GM19238 (cell line): ENCODE data around the gene GRIN1.

Experiments
- DNase-seq: peaks from one replicate; pipeline ENCODE4 v3.0.0; 2011; ENCODE audit warnings: low spot score; ENCODE audit not compliant: insufficient read length

GRIN1 gene

DNA sequence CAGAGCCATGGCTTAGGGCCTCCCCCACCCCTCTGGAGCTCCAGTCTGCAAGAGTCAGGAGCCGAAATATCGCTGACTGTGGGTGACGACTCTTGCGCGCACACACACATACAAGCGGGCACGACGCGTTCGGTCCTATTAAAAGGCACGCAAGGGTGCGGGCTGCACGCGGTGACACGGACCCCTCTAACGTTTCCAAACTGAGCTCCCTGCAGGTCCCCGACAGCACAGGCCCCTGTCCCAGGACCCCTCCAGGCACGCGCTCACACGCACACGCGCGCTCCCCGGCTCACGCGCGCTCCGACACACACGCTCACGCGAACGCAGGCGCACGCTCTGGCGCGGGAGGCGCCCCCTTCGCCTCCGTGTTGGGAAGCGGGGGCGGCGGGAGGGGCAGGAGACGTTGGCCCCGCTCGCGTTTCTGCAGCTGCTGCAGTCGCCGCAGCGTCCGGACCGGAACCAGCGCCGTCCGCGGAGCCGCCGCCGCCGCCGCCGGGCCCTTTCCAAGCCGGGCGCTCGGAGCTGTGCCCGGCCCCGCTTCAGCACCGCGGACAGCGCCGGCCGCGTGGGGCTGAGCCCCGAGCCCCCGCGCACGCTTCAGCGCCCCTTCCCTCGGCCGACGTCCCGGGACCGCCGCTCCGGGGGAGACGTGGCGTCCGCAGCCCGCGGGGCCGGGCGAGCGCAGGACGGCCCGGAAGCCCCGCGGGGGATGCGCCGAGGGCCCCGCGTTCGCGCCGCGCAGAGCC is at the start of gene GRIN1:
TSS of gene GRIN1 (plus strand) at position 433 of the 746 bp plus-strand sequence. CDS start 333 bp downstream, outside the sequence.
- no peak for DNase-seq

DNA sequence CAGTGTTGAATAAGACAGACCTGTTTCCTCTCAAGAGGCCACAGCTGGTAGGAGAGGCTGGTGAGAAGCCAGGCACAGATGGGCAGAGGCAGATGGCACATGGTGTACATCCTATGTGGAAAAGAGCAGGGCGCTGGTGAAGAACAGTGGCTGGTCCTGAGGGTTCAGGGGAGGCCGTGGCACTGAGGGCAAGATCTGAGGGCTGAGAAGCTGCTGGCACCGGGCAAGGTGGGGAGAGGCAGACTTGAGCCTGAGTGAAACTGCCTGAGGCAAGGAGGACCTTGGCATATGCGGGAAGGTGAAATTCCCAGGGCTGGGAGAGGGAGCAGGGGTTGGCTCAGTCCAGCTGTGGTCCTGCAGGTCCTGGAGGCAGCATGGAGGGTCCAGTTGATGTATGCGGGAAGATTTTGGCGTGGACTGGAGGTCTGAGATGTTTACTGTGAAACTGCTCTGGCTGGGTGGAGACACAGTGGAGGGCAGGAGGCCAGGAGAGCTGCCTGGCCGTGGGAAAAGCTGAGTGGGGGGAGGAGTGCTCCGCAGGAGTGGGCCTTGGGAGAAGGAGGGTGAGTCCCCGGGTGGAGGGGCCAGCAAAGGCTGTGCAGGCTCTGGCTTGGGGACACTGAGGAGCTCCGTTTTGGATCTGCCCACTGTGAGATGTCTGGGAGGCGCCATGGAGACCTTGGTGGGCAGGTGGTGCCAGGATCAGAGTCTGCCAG is 49.6 kb upstream of the GRIN1 start:
- no peak for DNase-seq

DNA sequence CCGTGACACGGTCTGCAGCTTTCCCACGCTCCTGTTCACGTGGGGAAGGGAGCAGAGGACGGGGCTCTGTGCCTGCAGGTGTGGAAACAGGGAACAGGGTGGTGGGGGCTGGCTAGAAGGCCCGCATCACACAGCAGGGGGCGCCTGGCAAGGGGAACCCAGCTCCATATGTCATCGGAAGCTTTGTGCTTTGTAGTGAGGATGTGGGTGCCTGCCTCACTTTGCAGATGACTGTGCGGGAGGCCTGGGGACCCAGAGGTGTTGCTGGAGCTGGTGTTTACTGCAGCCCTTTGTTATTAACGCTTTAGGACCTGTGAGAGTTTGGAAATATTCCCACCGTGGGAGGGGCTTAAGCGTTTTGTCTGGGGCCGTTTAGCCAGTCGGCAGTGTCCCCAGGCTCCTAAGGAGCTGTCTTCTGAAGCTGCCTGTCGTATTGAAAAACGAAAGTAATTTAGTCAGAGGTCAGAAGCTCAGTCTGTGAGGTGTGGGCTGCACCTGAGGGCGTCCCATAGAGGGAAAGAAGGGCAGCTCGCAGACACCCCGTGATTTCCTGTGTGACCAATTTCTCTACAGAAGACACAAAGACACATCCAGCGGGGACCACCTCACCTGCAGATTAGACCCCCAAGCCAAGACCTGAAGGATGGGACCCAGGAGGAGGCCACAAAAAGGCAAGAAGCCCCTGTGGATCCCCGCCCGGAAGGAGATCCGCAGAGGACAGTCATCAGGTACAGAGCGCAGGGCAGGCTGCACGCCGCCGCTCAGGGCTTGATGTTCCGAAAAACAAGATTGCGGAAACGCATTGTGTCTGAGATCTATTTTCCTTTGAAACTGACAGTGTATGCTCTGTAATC is 43.1 kb upstream of the GRIN1 start:
- peak; percentile 57 for DNase-seq

DNA sequence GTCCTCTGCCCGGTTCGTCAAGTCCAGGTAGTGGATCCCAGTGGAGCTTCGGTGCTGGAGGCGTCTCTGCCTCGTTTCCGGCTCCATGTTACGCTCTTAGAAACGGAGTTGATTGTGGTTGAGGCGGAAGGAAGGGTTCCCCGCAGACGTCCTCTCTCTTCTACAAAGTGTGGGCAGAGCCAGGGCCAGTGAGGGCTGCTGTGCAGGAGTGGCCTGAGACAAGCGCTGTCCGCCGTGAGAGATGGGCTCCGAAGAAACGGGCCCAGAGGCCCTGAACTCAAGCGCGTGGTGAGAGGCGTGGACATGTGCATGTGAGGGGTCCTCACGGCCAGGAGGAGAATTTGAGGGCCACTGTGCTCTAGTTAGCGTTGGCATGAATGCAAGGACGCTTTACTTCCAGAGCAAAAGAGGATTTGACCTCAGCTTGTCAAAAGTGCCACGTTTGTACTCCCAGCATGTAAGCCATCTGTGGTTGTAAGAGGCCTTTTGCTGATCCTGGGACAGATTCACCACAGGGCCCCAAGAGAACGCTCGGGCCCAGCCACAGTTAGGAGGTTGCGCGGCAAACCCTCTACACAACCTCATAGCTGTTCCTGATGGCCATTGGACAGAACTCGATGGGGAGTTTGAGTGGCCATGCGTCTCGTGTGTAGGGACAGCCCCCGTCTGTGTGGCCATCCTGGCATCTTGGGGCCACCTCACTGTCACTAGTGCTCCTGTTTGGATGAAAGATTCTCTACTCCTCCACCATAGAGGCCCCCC is 42.0 kb upstream of the GRIN1 start:
- DNase-seq = no peak

DNA sequence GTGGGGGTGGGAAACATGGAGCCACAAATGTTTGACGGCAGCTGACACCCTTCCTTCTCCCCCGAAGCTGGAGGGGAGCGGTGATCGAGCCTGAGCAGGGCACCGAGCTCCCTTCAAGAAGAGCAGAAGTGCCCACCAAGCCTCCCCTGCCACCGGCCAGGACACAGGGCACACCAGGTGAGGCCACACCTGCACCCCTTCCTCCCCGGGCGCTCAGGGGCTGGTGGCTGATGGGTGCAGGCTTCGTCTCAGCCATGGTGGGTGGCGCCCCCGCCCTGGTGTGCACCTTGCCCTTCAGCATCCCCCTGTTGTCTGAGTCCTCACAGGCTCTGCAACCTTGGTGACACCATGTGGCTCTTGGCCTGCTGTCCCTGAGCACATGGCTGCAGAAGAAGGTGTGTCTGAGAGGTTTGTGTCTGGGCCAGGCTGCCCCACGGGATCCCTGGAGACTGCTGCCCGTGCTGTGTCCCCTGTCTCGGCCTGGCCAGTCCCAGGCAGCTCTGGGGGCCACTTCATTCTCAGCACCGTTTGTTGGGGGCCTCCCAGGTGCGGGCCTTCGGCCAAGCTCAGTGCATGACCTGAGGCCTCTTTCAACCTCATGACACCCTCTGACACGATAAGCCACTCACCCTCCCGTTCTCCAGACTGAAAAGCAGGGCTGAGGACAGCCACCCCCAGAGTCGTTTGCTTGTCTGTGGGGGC is 41.0 kb upstream of the GRIN1 start:
- no peak for DNase-seq

DNA sequence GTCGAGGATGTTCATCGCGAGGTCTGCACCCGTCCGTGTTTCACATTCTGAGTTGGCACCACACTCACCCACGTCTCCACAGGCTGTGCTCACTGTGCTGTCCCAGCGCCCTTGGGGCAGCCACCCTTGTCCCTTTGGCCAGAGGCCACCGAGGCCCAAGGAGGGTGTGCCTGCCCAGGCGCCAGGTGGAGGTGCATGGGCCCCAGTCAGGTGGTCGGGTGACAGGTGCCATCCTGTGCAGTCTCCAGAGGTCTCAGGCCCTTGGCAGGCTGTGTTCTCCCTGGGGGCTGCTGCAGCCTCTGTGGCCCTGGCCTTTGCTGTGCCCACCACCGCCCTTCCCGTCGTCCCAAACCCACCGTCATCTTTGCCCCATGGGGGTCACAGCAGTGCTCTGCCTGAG is 39.7 kb upstream of the GRIN1 start:
- no peak for DNase-seq

DNA sequence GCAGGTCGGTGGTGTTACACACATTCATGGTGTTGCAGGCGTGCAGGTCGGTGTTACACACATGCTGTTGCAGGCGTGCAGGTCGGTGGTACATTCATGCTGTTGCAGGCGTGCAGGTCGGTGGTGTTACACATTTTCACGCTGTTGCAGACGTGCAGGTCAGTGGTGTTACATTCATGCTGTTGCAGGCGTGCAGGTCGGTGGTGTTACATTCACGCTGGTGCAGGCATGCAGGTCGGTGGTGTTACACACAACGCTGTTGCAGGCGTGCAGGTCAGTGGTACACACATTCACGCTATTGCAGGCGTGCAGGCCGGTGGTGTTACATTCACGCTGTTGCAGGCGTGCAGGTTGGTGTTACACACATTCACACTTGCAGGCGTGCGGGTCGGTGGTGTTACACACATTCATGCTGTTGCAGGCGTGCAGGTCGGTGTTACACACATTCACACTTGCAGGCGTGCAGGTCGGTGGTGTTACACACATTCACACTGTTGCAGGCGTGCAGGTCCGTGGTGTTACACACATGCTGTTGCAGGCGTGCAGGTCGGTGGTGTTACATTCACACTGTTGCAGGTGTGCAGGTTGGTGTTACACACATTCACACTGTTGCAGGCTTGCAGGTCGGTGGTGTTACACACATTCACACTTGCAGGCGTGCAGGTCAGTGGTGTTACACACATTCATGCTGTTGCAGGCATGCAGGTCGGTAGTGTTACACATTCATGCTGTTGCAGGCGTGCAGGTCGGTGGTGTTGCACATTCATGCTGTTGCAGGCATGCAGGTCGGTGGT is 35.6 kb upstream of the GRIN1 start:
- no peak for DNase-seq

DNA sequence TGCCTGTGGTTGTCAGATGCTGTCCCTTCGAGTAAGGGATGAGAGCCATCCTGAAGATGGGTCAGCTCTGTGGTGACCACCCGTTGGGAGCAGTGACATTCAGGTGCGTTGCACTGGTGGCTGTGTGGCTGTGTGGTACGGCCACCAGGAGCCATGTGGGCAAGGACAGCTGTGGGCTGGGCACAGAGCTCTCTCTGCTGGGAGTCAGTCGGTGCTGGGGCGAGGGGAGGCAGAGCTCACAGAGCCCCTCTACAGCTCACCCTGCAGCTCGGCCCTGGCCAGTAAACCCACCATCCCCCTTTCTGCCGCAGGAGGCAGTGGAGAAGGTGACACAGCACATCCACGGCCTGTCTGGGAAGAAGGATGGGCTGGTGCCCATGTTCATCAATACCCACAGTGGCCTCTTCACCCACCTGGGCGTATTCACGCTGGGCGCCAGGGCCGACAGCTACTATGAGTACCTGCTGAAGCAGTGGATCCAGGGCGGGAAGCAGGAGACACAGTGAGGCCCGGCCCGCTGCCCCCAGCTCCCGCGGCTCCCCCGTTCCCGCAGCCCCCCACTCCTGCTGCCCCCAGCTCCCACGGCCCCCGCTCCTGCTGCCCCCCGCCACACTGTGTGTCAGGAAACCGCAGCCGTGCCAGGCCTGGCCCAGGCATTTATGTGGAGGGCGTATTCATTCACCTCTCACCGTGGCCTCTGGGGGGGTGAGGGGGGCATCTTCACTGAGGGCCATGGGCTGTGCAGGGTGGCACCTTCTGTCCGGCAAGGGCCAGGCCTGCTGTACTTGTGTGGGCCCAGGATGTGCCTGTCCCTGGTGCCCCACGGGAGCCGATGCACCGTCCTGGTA is 32.9 kb upstream of the GRIN1 start:
- DNase-seq = no peak

DNA sequence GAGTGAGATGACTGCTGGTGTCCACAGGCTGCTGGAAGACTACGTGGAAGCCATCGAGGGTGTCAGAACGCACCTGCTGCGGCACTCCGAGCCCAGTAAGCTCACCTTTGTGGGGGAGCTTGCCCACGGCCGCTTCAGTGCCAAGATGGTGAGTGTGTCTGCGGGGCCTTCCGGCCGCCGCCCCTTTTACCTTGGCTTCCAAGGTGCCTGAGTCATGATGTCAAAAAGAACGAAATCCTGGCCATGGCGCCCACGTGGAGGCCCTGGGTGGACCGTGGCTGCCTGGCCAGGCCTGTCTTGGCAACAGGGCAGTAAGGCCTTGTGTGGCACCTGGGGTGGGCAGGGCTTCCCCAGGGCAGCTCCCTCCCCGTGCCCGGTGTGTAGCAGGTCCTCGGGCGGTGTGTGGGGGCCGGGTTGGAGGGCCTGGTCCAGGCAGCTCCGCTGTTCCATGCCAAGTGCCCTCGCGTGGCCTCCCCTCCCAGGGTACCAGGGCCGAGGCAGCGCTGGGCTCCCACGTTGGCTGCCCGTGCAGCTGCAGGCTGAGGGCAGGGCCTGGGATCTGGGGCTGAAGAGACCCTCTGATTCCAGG is 32.2 kb upstream of the GRIN1 start:
- DNase-seq = no peak

DNA sequence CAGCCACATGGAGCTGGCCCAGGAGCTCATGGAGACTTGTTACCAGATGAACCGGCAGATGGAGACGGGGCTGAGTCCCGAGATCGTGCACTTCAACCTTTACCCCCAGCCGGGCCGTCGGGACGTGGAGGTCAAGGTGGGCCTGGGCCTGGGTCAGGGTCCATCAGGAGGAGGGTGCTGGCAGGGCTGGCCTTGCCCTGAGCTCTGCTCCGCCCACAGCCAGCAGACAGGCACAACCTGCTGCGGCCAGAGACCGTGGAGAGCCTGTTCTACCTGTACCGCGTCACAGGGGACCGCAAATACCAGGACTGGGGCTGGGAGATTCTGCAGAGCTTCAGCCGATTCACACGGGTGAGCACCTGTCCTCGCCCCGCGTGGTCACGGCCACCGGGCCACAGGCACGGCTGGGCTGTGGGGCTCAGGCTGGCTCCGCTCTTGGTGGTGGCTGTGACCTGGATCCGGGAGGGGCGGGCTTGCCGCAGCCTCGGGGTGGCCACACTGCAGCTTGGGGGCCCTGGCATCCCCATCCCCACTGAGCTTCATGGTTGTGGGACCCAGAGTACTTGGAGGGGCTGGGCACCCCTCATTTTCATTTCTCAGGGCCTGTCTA is 31.5 kb upstream of the GRIN1 start:
- no peak for DNase-seq

DNA sequence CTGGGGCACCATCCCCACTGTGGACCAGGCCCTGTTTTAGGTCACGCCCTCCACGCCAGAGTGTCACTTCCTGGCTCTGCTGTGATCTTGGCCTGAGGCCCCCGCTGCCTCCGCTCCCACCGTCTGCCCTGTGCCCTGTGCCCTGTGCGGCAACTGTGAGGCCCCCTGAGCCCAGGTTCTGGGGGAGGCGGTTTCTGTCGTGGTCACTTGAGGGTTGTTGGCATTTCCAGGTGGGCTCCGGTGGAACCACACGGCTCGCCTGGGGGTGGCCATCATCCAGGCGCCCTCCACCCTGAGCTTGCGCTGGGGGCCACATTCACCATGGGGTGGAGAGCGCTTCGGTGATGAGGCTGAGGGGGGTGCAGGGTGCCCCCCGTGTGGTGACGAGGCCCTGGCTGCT is 31.0 kb upstream of the GRIN1 start:
- no peak for DNase-seq

DNA sequence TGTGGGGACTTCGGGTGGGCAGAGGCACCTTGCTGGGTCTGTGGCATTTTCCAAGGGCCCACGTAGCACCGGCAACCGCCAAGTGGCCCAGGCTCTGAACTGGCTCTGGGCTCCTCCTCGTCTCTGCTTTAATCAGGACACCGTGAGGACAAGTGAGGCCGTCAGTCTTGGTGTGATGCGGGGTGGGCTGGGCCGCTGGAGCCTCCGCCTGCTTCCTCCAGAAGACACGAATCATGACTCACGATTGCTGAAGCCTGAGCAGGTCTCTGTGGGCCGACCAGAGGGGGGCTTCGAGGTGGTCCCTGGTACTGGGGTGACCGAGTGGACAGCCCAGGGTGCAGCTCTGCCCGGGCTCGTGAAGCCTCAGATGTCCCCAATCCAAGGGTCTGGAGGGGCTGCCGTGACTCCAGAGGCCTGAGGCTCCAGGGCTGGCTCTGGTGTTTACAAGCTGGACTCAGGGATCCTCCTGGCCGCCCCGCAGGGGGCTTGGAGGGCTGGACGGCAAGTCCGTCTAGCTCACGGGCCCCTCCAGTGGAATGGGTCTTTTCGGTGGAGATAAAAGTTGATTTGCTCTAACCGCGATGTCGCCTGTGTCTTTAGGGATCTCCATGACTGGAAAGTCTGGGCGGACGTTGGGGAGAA is 30.2 kb upstream of the GRIN1 start:
- DNase-seq = no peak

DNA sequence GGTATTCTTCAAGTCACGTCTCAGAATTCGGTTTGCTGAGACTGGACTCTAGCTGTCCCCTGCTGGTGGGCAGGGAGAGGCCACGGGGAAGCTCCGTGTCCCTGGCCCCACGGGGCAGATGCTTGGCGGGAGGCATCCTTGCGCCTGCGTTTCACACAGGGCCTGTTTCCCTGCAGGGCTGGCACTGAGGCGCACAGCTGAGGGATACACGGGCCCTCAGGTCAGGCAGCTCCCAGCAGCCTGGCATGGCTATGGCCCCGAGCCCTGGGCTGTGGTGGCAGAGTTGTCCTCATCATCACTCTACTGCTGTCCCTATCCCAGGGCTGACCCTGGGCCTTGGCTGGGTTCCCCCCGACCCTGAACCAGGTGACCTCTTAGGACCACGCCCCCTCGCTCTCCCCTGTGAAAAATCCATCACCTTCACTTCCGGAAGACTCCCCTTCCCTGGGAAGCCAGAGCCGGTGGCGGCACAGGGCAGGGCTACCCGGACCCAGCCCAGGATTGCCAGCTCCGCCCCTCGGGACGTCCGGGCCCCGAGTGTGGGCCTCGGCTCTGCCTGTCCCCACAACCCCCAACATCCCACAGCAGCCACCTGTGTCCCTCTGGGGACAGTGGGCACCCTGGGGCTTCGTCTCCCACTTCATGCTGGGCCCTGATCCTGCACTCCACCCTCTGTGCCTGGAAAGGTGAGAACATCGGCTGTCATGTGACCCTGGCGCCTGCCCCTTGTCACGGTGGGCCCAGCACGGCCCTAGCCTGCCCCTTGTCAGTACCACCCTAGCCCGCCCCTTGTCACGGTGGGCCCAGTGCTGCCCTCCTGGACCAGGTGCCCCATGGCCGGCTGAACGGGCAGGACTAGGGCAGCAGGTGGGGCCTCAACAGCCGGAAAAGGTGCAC is 29.5 kb upstream of the GRIN1 start:
- no peak for DNase-seq

DNA sequence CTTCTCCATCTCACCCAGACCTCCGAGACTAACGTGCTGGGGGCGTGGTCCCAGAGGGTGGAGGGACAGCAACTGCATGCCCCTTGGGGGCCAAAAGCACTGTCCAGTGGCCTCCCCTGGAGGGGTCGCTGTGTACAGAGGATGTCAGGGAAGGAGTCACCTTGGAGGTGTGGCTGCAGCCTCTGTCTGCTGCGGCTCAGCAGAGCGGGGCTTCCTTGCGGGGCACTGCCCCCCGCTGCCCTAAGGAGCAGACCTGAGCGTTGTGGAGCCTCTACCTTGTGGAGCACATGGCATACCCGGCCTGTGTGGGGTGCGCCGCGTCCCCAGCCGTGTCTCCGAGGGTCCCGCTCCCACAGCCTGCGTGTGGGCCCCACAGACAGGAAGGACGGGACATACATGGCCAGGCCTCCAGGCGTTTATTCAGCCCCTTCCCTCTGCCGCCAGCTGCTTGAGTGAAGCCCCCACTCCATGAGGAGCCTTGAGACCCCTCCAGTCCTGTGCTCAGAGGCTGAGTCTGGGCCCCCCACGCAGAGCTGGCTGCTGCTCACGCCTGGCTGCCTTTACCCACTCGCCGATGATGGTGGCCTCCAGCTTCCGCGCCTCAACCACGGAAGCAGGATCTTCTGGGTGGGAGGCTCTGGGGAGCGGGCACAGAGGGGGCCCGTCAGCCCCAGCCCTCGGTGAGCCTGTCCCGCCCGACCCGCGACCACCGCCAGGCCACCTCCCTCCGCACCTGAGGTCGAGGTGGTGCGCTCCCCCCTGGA is 28.6 kb upstream of the GRIN1 start:
- no peak for DNase-seq

DNA sequence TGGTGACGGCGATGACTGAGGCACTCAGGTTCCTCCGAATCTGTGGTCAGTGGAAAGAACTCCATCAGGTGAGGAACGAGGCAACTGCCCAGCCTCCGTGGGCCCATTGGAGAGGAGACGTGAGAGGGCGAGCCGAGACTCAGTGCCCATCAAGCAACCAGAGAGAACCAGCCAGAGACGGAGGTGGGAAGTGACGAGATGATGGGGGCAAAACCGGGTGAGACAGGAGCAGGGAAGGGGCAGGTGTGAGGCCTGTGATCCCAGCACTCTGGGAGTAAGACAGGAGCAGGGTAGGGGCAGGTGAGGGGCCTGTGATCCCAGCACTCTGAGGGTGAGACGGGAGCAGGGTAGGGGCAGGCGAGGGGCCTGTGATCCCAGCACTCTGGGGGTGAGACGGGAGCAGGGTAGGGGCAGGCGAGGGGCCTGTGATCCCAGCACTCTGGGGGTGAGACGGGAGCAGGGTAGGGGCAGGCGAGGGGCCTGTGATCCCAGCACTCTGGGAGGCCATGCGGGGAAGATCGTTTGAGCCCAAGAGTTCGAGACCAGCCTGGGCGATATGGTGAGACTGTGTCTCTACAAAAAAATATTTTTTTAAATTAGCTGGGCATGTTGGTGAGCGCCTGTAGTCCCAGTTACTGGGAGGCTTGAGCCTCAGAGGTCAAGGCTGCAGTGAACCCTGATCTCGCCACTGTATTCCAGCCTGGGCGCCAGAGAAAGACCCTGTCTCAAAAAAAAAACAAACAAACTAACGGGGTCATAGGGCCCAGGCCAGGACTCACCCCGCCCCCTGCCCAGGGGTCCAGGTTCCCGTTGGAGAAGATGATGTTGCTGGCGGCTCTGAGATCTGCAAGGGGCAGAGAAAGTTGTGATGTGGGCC is 27.8 kb upstream of the GRIN1 start:
- DNase-seq = no peak
